ENCODE results near the gene C17orf67. TPM values are rescaled to one million over a fixed set of nuclear protein-coding genes. Genes with fewer than 3 reads are reported as not detected.

C17orf67 gene
- total RNA-seq, 3 donors from 2014 or later: 1.1 to 3.4 (median 1.1) TPM

DNA sequence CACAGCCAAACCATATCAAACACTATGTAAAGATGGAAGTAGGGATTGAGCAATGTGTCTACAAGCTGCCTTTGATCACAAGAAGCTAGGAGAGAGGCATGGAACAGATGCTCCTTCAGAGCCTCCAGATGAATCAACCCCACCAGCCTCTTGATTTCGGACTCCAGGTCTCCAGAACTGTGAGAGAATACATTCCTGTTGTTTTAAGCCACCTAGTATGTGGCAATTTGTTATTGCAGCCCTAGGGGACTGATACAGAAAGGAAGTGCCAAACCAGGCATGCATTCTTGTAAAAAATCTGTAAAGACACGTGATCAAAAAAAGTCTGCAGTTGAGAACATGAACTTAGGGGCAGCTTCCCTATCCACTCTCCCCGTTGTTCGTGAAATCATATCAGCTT is 91.1 kb downstream of the C17orf67 start:
- intact Hi-C loops (cut with DNase I, micrococcal nuclease): no loop called here
- H3K36me3 ChIP-seq (ENCODE audit: low read depth): no peaks in the 10 kb centered on the region
- H3K4me1 ChIP-seq (ENCODE audit: low read depth): no peaks in the 10 kb centered on the region
- TF ChIP-seq, protein P1, sequence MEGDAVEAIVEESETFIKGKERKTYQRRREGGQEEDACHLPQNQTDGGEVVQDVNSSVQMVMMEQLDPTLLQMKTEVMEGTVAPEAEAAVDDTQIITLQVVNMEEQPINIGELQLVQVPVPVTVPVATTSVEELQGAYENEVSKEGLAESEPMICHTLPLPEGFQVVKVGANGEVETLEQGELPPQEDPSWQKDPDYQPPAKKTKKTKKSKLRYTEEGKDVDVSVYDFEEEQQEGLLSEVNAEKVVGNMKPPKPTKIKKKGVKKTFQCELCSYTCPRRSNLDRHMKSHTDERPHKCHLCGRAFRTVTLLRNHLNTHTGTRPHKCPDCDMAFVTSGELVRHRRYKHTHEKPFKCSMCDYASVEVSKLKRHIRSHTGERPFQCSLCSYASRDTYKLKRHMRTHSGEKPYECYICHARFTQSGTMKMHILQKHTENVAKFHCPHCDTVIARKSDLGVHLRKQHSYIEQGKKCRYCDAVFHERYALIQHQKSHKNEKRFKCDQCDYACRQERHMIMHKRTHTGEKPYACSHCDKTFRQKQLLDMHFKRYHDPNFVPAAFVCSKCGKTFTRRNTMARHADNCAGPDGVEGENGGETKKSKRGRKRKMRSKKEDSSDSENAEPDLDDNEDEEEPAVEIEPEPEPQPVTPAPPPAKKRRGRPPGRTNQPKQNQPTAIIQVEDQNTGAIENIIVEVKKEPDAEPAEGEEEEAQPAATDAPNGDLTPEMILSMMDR (IDR thresholded peaks at IDR 0.05): no peak
- no peaks in the 10 kb centered on the region for H3K9me3 ChIP-seq
- DNase-seq: no peak
- no peak for ATAC-seq
- H3K4me3 ChIP-seq: no peak overlapping the region

Other genes with a start within 250 kb of the C17orf67 start
- gene NOG, start 240.2 kb downstream of the C17orf67 start, total RNA-seq: under 1 TPM in 2 of 3 donors, not detected in 1; 0.14 to 0.32 TPM
- 10 to 100 TPM in 1 of 3 donors, 1 to 10 TPM in 2; 5.8 to 22.2 (median 9.8) TPM for gene DGKE, start 231 bp upstream of the C17orf67 start, total RNA-seq
- gene TRIM25, start 80.1 kb upstream of the C17orf67 start, total RNA-seq: 100 to 1,000 TPM in 2 of 3 donors, 10 to 100 TPM in 1; 76.1 to 130 (median 115) TPM
- 10 to 100 TPM; 12.7 to 15.3 (median 14.1) TPM for gene COIL, start 127.1 kb upstream of the C17orf67 start, total RNA-seq
- 10 to 100 TPM; 10.3 to 74.2 (median 27.7) TPM for gene SCPEP1, start 144.2 kb upstream of the C17orf67 start, total RNA-seq